ENCODE measurements around the gene CLPX. TPM values are rescaled to one million over a fixed set of nuclear protein-coding genes. Genes with fewer than 3 reads are reported as not detected.
"Not testable (repeated sequence)": the region's sequence is repeated elsewhere in the genome, so short reads cannot be mapped to it uniquely, and the experiment has no call there.

The CLPX gene
- total RNA-seq, 1 donor from 2014 or later = 110 TPM

DNA sequence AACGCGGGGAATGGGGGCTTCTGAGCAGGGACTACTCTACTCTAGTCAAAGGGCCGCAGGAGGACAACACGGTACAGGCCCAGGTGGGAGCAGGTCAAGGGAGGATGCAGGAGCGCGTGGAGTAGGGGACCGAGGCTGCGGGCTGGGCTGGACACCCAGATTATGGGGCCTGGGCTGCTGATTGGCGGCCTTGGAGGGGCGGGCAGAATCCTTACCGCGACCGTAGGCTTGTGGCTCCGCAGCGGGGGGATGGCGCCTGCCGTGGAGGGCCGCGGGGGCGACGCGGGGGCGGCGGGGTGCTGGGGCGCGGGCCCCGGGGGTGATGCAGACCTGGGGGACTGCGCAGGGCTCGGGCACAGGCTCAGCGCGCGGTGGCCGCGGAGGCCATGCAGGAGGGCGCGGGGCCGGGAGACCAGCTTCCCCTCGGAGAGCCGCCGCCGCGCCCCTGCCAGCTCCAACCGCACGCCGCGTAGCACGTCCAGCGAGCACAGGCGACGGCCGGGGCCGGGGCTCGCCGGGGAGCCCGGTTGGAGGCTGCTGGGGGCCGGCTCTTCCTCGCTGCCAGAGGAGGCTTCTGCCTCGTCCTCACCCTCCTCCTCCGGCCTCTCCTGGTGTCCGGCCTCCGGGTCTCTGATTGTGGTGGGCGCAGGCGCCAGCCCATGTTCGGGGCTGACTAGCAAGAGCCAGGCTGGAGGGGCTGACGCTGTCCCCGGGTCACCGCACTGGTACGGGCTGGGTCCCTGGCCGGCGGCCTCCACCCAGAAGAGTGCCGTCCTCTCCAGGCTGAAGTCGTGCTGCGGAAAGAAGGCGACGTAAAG, 83.0 kb downstream of the CLPX start:
- DNase-seq (ENCODE audit: low read depth) = no peak

DNA sequence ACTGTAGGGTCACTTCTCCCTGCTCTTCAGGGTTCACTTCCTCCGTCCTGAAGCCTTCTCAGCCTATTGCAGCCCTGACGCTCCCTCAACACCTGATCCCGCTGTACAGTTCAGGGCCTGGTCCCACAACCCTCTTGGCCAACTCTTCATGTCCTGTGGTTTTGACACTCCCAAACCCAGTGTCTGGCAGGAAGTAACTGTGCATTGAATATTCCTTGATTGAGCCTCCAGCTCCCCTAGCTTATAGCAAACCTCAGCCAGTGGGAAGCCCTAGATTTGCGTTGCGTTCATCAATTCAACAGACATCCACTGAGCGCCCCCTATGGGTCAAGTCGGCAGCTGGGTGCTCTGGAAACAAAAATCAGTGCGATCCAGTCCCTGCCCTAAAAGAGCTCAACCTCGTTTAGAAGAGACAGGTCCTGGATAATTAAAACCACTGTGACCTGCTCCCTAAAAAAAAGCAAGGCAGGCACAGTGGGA, 83.7 kb downstream of the CLPX start:
- DNase-seq (ENCODE audit: low read depth) = peak; percentile 29

DNA sequence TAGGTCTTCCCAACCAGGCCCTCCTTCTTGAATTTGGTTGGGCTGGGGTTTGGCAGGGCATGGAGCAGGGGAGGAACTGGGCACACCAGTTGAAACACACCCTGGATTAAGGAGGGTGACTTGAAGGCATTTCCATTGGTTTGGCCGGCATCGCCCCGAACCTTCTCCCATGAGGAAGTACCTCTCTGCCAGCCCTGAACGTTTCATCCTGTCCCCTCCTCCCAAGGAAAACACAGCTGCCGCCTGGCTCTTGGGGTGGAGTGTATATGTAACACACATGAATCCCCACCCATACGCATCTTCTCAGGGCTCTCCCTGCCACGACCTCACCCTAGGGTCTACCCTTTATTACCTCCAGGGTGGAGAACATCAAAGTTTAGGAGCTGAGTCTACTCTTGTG, 84.7 kb downstream of the CLPX start:
- no peak for DNase-seq (ENCODE audit: low read depth)

DNA sequence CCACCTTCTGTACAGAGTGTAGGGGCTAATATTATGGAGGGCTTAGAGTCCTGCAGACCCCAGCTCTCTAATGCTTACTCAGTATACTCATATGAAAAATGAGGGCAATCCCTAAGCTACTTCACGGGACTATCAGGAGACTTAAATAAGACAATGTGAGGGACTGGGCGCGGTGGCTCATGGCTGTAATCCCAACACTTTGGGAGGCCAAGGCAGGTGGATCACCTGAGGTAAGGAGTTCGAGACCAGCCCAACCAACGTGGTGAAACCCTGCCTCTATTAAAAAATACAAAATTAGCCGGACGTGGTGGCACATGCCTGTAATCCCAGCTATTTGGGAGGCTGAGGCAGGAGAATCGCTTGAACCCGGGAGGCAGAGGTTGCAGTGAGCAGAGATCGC, 85.3 kb downstream of the CLPX start:
- DNase-seq (ENCODE audit: low read depth) = not testable (repeated sequence)

DNA sequence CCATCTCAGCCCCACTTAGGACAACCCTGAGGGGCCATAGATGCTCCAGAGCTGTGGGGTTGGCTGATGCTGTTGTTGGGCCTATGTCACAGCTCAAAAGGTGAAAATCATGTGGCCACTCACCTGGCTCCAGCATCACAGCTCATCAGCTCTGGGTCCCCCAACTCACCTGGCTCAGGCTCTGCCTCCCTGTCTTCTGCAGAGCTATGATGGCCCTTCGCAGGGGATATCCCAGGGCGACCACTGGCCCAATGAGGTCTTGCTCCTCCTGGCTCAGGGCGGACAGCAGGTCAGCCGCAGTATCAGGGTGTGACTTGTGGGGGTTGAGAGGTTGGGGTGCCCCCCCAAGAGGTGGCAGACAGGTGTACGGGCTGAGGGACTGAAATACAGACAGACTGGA, 85.8 kb downstream of the CLPX start:
- DNase-seq (ENCODE audit: low read depth) = no peak

Other genes with a start within 250 kb of the CLPX start
- 59.7 and 95.5 TPM in 2 replicates for gene SPG21, start 195.4 kb downstream of the CLPX start, total RNA-seq
- 22.6 and 33.7 TPM in 2 replicates for gene MTFMT, start 155.7 kb downstream of the CLPX start, total RNA-seq
- gene SLC51B, start 140.0 kb downstream of the CLPX start, total RNA-seq = 0.15 TPM in 1 of 2 replicates, not detected in the other
- not detected in 2 replicates for gene RASL12, start 117.4 kb downstream of the CLPX start, total RNA-seq
- gene KBTBD13, start 108.6 kb downstream of the CLPX start, total RNA-seq = not detected in 2 replicates
- gene UBAP1L, start 70.1 kb downstream of the CLPX start, total RNA-seq = under 0.01 and 1.4 TPM in 2 replicates
- gene PDCD7, start 51.5 kb downstream of the CLPX start, total RNA-seq = 12.9 and 18.4 TPM in 2 replicates
- under 0.01 and 0.40 TPM in 2 replicates for gene CILP, start 26.1 kb upstream of the CLPX start, total RNA-seq
- 1.7 and 4.0 TPM in 2 replicates for gene PARP16, start 101.5 kb upstream of the CLPX start, total RNA-seq
- gene RNU5A-1, start 110.7 kb upstream of the CLPX start, total RNA-seq = not detected in 2 replicates
- not detected in 2 replicates for gene RNU5B-1, start 119.3 kb upstream of the CLPX start, total RNA-seq
- gene IGDCC3, start 192.7 kb upstream of the CLPX start, total RNA-seq = 0.05 TPM in 1 of 2 replicates, not detected in the other
- gene IGDCC4, start 237.6 kb upstream of the CLPX start, total RNA-seq = 24.1 and 58.2 TPM in 2 replicates